ENCODE data around the gene TRPC5OS. TPM values are rescaled to one million over a fixed set of nuclear protein-coding genes. Genes with fewer than 3 reads are reported as not detected.

TRPC5OS gene
- total RNA-seq (under 1 TPM in 2 of 4 donors, not detected in 2; 0.14 to 0.40 TPM), polyA plus RNA-seq (not detected)
- long read RNA-seq, donor 1: 0 reads
- long read RNA-seq, donor 2: 0 reads
- long read RNA-seq, donor 3: 0 reads
- long read RNA-seq, donor 4: 0 reads

DNA sequence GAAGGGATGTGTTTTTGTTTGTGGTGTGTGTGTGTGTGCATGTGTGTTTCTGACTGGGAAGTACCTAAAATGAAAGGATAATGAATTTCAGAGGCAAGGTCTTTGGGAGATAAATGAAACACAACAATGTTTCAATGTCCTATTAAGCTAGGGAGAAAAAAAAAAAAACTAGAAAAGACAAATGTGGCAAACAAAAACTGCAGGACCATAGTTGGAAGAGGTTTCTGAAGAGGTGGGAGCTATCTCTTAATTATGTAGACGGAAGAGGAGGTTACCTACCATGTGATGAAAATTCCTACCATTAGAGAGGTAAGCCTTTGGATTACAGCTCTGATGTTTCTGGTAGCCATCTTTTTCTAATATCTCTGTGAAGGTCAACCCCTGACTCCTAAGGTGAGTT lies at the start of gene TRPC5OS:
Gene TRPC5OS, plus strand, starts transcription at position 301 of the 400 bp plus-strand sequence. CDS start 25,669 bp downstream, outside the sequence.
- H3K27ac ChIP-seq (ENCODE audit: low read length): no peak within 1 kb of the TSS
- no peak for DNase-seq
- H3K9me3 ChIP-seq (ENCODE audit: control insufficient read depth, low read length): no peaks in the 10 kb centered on the region
- no peak within 1 kb of the TSS for H3K4me3 ChIP-seq (ENCODE audit: low read length)
- 93% methylated on average over 1 of the region's 1 CpG for WGBS
- no peaks in the 10 kb centered on the region for H3K4me1 ChIP-seq (ENCODE audit: control insufficient read depth, insufficient read depth, low read length)
- H3K27me3 ChIP-seq (ENCODE audit: control insufficient read depth, insufficient read depth): no peaks in the 10 kb centered on the region
- intact Hi-C loops (cut with DNase I): no loop called here
- ATAC-seq: no peak

DNA sequence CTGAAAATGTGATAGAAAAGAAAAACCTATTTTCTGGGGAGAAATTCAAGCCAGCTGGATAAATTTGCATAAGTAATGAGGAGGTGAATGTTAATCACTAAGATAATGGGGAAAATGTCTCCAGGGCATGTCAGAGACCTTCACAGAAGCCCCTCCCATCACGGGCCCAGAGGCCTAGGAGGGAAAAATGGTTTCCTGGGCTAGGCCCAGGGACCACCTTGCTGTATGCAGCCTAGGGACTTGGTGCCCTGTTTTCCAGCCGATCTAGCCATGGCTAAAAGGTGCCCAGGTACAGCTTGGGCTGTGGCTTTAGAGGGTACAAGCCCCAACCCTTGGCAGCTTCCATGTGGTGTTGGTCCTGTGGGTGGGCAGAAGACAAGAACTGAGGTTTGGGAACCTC lies 46.6 kb upstream of the TRPC5OS start:
- intact Hi-C loops (cut with DNase I): no loop called here
- no peak overlapping the region for H3K4me3 ChIP-seq (ENCODE audit: low read length)
- H3K27me3 ChIP-seq (ENCODE audit: control insufficient read depth, insufficient read depth): no peaks in the 10 kb centered on the region
- no peak overlapping the region for H3K27ac ChIP-seq (ENCODE audit: low read length)
- ATAC-seq (no peak), DNase-seq (no peak)
- no peaks in the 10 kb centered on the region for H3K4me1 ChIP-seq (ENCODE audit: control insufficient read depth, insufficient read depth, low read length)
- WGBS: 86% methylated on average over 2 of the region's 2 CpGs
- H3K9me3 ChIP-seq (ENCODE audit: control insufficient read depth, low read length): no peaks in the 10 kb centered on the region

- Histone ChIP-seq H3K27me3 (ENCODE audit: control insufficient read depth, insufficient read depth) (no peaks in the 10 kb centered on the region), H3K4me3 (ENCODE audit: low read length) (no peak overlapping the region), H3K27ac (ENCODE audit: low read length) (no peak overlapping the region), H3K9me3 (ENCODE audit: control insufficient read depth, low read length) (no peaks in the 10 kb centered on the region), H3K4me1 (ENCODE audit: control insufficient read depth, insufficient read depth, low read length) (no peaks in the 10 kb centered on the region)
- ATAC-seq (no peak), DNase-seq (no peak)
- intact Hi-C loops (cut with DNase I): no loop called here
- WGBS: 87% methylated on average over 2 of the region's 2 CpGs
Observed at GRCh38 chrX:111830571-111830970, 45.4 kb upstream of the TRPC5OS start.

GRCh38 chrX:111831343-111831742 lies 44.6 kb upstream of the TRPC5OS start:
- no peak for DNase-seq

DNA sequence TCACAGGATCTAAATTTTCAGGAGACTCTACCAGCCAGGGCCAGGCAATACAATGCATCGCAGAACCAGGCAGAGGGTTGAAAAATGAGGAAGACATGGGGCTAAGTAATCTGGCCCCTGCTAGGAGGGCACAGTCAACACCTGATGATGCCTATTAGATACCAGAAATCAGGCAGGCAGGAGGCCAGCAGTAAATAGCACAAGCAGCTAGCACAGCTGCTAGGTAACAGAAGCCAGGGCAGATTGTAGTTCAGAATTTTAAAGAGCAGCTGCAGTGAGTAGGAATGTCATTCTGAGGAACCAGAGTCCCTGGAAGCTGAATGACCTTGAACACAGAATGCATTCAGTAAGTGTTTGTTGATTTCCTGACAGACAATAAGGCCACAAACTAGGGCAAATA lies 38.8 kb upstream of the TRPC5OS start:
- WGBS: 58% methylated on average over 1 of the region's 1 CpG
- H3K9me3 ChIP-seq (ENCODE audit: control insufficient read depth, low read length): no peaks in the 10 kb centered on the region
- no peaks in the 10 kb centered on the region for H3K27me3 ChIP-seq (ENCODE audit: control insufficient read depth, insufficient read depth)
- H3K27ac ChIP-seq (ENCODE audit: low read length): no peak overlapping the region
- no peak overlapping the region for H3K4me3 ChIP-seq (ENCODE audit: low read length)
- no peak for ATAC-seq
- no peaks in the 10 kb centered on the region for H3K4me1 ChIP-seq (ENCODE audit: control insufficient read depth, insufficient read depth, low read length)
- intact Hi-C loops (cut with DNase I): no loop called here
- no peak for DNase-seq

More at GRCh38 chrX:111831343-111831742, 44.6 kb upstream of the TRPC5OS start:
- WGBS: 67% methylated on average over 1 of the region's 1 CpG
- H3K9me3 ChIP-seq (ENCODE audit: control insufficient read depth, low read length): no peaks in the 10 kb centered on the region
- no peak overlapping the region for H3K27ac ChIP-seq (ENCODE audit: low read length)
- H3K4me3 ChIP-seq (ENCODE audit: low read length): no peak overlapping the region
- no peak for ATAC-seq
- H3K27me3 ChIP-seq (ENCODE audit: control insufficient read depth, insufficient read depth): no peaks in the 10 kb centered on the region
- intact Hi-C loops (cut with DNase I): no loop called here
- no peaks in the 10 kb centered on the region for H3K4me1 ChIP-seq (ENCODE audit: control insufficient read depth, insufficient read depth, low read length)

- Histone ChIP-seq H3K27me3 (ENCODE audit: control insufficient read depth, insufficient read depth) (no peaks in the 10 kb centered on the region), H3K27ac (ENCODE audit: low read length) (no peak overlapping the region), H3K9me3 (ENCODE audit: control insufficient read depth, low read length) (no peaks in the 10 kb centered on the region), H3K4me3 (ENCODE audit: low read length) (no peak overlapping the region), H3K4me1 (ENCODE audit: control insufficient read depth, insufficient read depth, low read length) (no peaks in the 10 kb centered on the region)
- 46% methylated on average over 4 of the region's 4 CpGs for WGBS
- ATAC-seq (no peak), DNase-seq (no peak)
- intact Hi-C loops (cut with DNase I): no loop called here
Observed at GRCh38 chrX:111847491-111848133, 28.4 kb upstream of the TRPC5OS start.

GRCh38 chrX:111848541-111848940 lies 27.4 kb upstream of the TRPC5OS start:
- no peaks in the 10 kb centered on the region for H3K9me3 ChIP-seq (ENCODE audit: control insufficient read depth, low read length)
- intact Hi-C loops (cut with DNase I): no loop called here
- ATAC-seq: no peak
- no peak for DNase-seq
- H3K4me3 ChIP-seq (ENCODE audit: low read length): no peak overlapping the region
- no peak overlapping the region for H3K27ac ChIP-seq (ENCODE audit: low read length)
- WGBS: 90% methylated on average over 5 of the region's 5 CpGs
- no peaks in the 10 kb centered on the region for H3K27me3 ChIP-seq (ENCODE audit: control insufficient read depth, insufficient read depth)
- H3K4me1 ChIP-seq (ENCODE audit: control insufficient read depth, insufficient read depth, low read length): no peaks in the 10 kb centered on the region

- H3K4me3 ChIP-seq (ENCODE audit: low read length): no peak overlapping the region
- DNase-seq (no peak), ATAC-seq (no peak)
- no peaks in the 10 kb centered on the region for H3K9me3 ChIP-seq (ENCODE audit: control insufficient read depth, low read length)
- no peaks in the 10 kb centered on the region for H3K27me3 ChIP-seq (ENCODE audit: control insufficient read depth, insufficient read depth)
- no peaks in the 10 kb centered on the region for H3K4me1 ChIP-seq (ENCODE audit: control insufficient read depth, insufficient read depth, low read length)
- intact Hi-C loops (cut with DNase I): no loop called here
- H3K27ac ChIP-seq (ENCODE audit: low read length): no peak overlapping the region
Observed at GRCh38 chrX:111850975-111851374, 25.0 kb upstream of the TRPC5OS start.

GRCh38 chrX:111854556-111855490 lies 21.2 kb upstream of the TRPC5OS start:
- H3K4me3 ChIP-seq (ENCODE audit: low read length): no peak overlapping the region
- WGBS: 88% methylated on average over 4 of the region's 4 CpGs
- no peak overlapping the region for H3K27ac ChIP-seq (ENCODE audit: low read length)
- H3K9me3 ChIP-seq (ENCODE audit: control insufficient read depth, low read length): no peaks in the 10 kb centered on the region
- no peaks in the 10 kb centered on the region for H3K4me1 ChIP-seq (ENCODE audit: control insufficient read depth, insufficient read depth, low read length)
- intact Hi-C loops (cut with DNase I): no loop called here
- DNase-seq (no peak), ATAC-seq (no peak)
- H3K27me3 ChIP-seq (ENCODE audit: control insufficient read depth, insufficient read depth): no peaks in the 10 kb centered on the region

GRCh38 chrX:111857534-111858060 lies 18.4 kb upstream of the TRPC5OS start:
- no peak overlapping the region for H3K4me3 ChIP-seq (ENCODE audit: low read length)
- H3K27me3 ChIP-seq (ENCODE audit: control insufficient read depth, insufficient read depth): no peaks in the 10 kb centered on the region
- no peaks in the 10 kb centered on the region for H3K9me3 ChIP-seq (ENCODE audit: control insufficient read depth, low read length)
- no peaks in the 10 kb centered on the region for H3K4me1 ChIP-seq (ENCODE audit: control insufficient read depth, insufficient read depth, low read length)
- WGBS: 79% methylated on average over 1 of the region's 1 CpG
- no peak for DNase-seq
- no peak for ATAC-seq
- H3K27ac ChIP-seq (ENCODE audit: low read length): no peak overlapping the region
- intact Hi-C loops (cut with DNase I): no loop called here

- Histone ChIP-seq H3K4me1 (ENCODE audit: control insufficient read depth, insufficient read depth, low read length) (no peaks in the 10 kb centered on the region), H3K27ac (ENCODE audit: low read length) (no peak overlapping the region), H3K4me3 (ENCODE audit: low read length) (no peak overlapping the region), H3K27me3 (ENCODE audit: control insufficient read depth, insufficient read depth) (no peaks in the 10 kb centered on the region), H3K9me3 (ENCODE audit: control insufficient read depth, low read length) (no peaks in the 10 kb centered on the region)
- intact Hi-C loops (cut with DNase I): no loop called here
- no peak for DNase-seq
- no peak for ATAC-seq
- WGBS: 91% methylated on average over 5 of the region's 5 CpGs
Observed at GRCh38 chrX:111861605-111862004, 14.4 kb upstream of the TRPC5OS start.

Data from right cardiac atrium (tissue), 5 donors.